Caco-2 (cell line): ENCODE measurements around the gene SEMG2. TPM values are rescaled to one million over a fixed set of nuclear protein-coding genes. Genes with fewer than 3 reads are reported as not detected.

Experiments
- BruUV-seq: library from RNA; stranded (reverse); fragments of 400-500 nt; replicated peaks from 2 replicates; lab custom pipeline; 2021; lab: Mats Ljungman, UMichigan
- CTCF ChIA-PET: fragments of 300-600 bp; sonication (Branson Sonifier 250); formaldehyde crosslinking; loops from one replicate; lab custom pipeline; 2022; ENCODE audit warnings: antibody characterized with exemption; lab: Charles Lee
- POLR2A ChIA-PET: fragments of 300-600 bp; sonication (Branson Sonifier 250); formaldehyde crosslinking; loops from one replicate; lab custom pipeline; 2022; ENCODE audit warnings: antibody characterized with exemption; lab: Charles Lee
- DNase-seq, 2 experiments: peaks; one replicate each; pipeline versions ENCODE4 v3.0.0 to v3.0.0-alpha.2; 2020 to 2022
- H3K27me3 ChIP-seq: replicated peaks from 2 replicates; pipeline ENCODE4 v1.6.0; 2011; ENCODE audit warnings: low read length; ENCODE audit not compliant: control insufficient read depth, insufficient read depth
- H3K36me3 ChIP-seq: 2 replicates; pipeline ENCODE4 v1.5.1; 2011; ENCODE audit warnings: low read length; ENCODE audit not compliant: control insufficient read depth, insufficient read depth
- H3K4me1 ChIP-seq: fragments of 250-450 bp; sonication (Bioruptor Pico); 2 replicates; pipeline ENCODE4 v1.5.1; 2020; ENCODE audit warnings: mild to moderate bottlenecking
- H3K4me3 ChIP-seq: 2 replicates; pipeline ENCODE4 v1.5.1; 2011; ENCODE audit warnings: low read depth, mild to moderate bottlenecking, control low read depth, low read length
- H3K9me3 ChIP-seq: fragments of 250-450 bp; sonication (Bioruptor Pico); 2 replicates; pipeline ENCODE4 v1.5.1; 2020; ENCODE audit warnings: mild to moderate bottlenecking, moderate library complexity
- H3K27ac Mint-ChIP-seq: one replicate; pipeline ENCODE4 v1.8.0; 2022; ENCODE audit warnings: mixed read lengths; ENCODE audit not compliant: unreplicated experiment
- H3K27me3 Mint-ChIP-seq: one replicate; pipeline ENCODE4 v1.8.0; 2022; ENCODE audit warnings: mixed read lengths; ENCODE audit not compliant: insufficient read depth, unreplicated experiment
- H3K36me3 Mint-ChIP-seq: one replicate; pipeline ENCODE4 v1.8.0; 2022; ENCODE audit warnings: mild to moderate bottlenecking, mixed read lengths; ENCODE audit not compliant: insufficient read depth, unreplicated experiment
- H3K4me1 Mint-ChIP-seq: one replicate; pipeline ENCODE4 v1.8.0; 2022; ENCODE audit warnings: low read depth, mixed read lengths; ENCODE audit not compliant: unreplicated experiment
- H3K4me3 Mint-ChIP-seq: one replicate; pipeline ENCODE4 v1.8.0; 2022; ENCODE audit warnings: mild to moderate bottlenecking, moderate library complexity, mixed read lengths; ENCODE audit not compliant: unreplicated experiment
- H3K9me3 Mint-ChIP-seq: one replicate; pipeline ENCODE4 v1.8.0; 2022; ENCODE audit warnings: mixed read lengths; ENCODE audit not compliant: unreplicated experiment
- CTCF ChIP-seq, 2 experiments: fragments of 200-600 bp in 1 of 2; IDR thresholded peaks; 1 replicate in 1 of 2; 2 replicates in 1 of 2; pipeline versions ENCODE4 v1.5.1 to v1.8.0; 2011 to 2022; ENCODE audit warnings: antibody characterized with exemption in 1 of 2, control low read depth in 1 of 2, inconsistent platforms in 1 of 2, low read depth in 1 of 2, low read length in 1 of 2, mild to moderate bottlenecking in 1 of 2, moderate library complexity in 1 of 2; ENCODE audit not compliant: insufficient read depth in 1 of 2, severe bottlenecking in 1 of 2, unreplicated experiment in 1 of 2
- intact Hi-C: fragments of 100-400 bp; cut with micrococcal nuclease; formaldehyde crosslinking; loops from one replicate; pipeline ENCODE4 v1.10.0; 2022; ENCODE audit not compliant: unreplicated experiment
- total RNA-seq: library from RNA; stranded (reverse); gene quantifications from 2 replicates; pipeline ENCODE4 v1.2.3, GENCODE V29; 2022

Gene SEMG2
- total RNA-seq, 1 experiment from 2014 or later, result not detected

DNA sequence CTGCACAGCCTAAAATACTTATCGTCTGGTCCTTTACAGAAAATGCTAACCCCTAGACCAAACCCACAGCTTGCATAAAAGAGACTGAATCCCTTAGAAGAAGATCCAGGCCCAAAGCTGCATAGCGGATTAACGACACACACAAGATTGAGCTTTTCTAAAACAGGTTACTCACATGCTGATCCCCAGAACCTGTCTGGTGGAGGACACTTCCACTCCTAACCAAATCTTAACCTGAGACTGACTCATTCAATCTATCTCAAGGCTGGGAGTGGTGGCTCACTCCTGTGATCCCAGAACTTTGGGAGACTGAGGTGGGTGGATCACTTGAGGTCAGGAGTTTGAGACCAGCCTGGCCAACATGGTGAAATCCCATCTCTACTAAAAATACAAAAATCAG lies 36.0 kb downstream of the SEMG2 start:
- peaks cover 6% of the 10 kb centered on the region for H3K4me1 Mint-ChIP-seq
- TF ChIP-seq CTCF (IDR thresholded peaks at IDR 0.05; ENCODE audit: insufficient read depth in 1 of 2, low read depth in 1 of 2, low read length in 1 of 2, severe bottlenecking in 1 of 2, unreplicated experiment in 1 of 2), result no peak
- Histone ChIP-seq H3K27me3 (no peaks in the 10 kb centered on the region), H3K9me3 (no peaks in the 10 kb centered on the region; the same call in 1 of the 2 replicates), H3K4me3 (no peak overlapping the region), H3K36me3 (no peaks in the 10 kb centered on the region), H3K4me1 (peaks cover 6% of the 10 kb centered on the region)
- intact Hi-C loops, result no loop called here
- H3K27ac Mint-ChIP-seq, result no peak overlapping the region
- peaks cover 13% of the 10 kb centered on the region for H3K27me3 Mint-ChIP-seq
- no peaks in the 10 kb centered on the region for H3K36me3 Mint-ChIP-seq
- DNase-seq, result no peak
- POLR2A ChIA-PET, result no interaction called here
- H3K9me3 Mint-ChIP-seq, result no peaks in the 10 kb centered on the region
- no TSS peak for BruUV-seq
- H3K4me3 Mint-ChIP-seq, result no peak overlapping the region
- CTCF ChIA-PET, result interaction anchor here (1.5 kb wide), 1 partner anchor 35 kb away, joined by 4 read pairs; no protein-coding TSS in a partner anchor

GRCh38 chr20:45257711-45258110 lies 36.5 kb downstream of the SEMG2 start:
- BruUV-seq, result no TSS peak
- H3K4me1 Mint-ChIP-seq, result peaks cover 6% of the 10 kb centered on the region
- CTCF ChIA-PET, result interaction anchor here (1.5 kb wide), 1 partner anchor 34 kb away, joined by 4 read pairs; no protein-coding TSS in a partner anchor

DNA sequence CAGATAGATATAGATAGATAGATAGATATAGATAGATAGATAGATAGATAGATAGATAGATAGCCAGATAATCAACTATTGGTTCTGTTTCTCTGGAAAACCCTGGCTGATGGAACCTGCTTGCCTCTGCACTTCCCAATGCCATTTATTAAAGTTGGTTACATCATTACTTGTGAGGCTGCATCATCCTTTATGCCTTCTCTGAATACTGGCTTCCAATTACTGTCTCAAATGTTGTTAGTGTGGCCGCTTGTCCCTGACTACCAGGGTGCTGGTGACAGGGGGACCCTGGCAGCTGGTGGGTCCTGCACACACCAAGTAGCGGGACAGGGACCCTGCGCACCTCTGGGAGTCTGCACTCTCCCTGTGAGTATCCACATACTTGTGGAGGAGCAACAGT lies 37.1 kb downstream of the SEMG2 start:
- Histone ChIP-seq H3K4me3 (no peak overlapping the region), H3K4me1 (peaks cover 6% of the 10 kb centered on the region), H3K27me3 (no peaks in the 10 kb centered on the region), H3K9me3 (no peaks in the 10 kb centered on the region; the same call in 1 of the 2 replicates), H3K36me3 (no peaks in the 10 kb centered on the region)
- POLR2A ChIA-PET, result no interaction called here
- CTCF ChIA-PET, result no interaction called here
- Mint-ChIP-seq H3K9me3 (no peaks in the 10 kb centered on the region), H3K27me3 (peaks cover 18% of the 10 kb centered on the region), H3K27ac (no peak overlapping the region), H3K4me3 (no peak overlapping the region), H3K4me1 (peaks cover 6% of the 10 kb centered on the region), H3K36me3 (no peaks in the 10 kb centered on the region)
- TF ChIP-seq CTCF (IDR thresholded peaks at IDR 0.05; ENCODE audit: insufficient read depth in 1 of 2, low read depth in 1 of 2, low read length in 1 of 2, severe bottlenecking in 1 of 2, unreplicated experiment in 1 of 2), result no peak
- no peak for DNase-seq
- intact Hi-C loops, result no loop called here
- BruUV-seq, result no TSS peak

More at GRCh38 chr20:45257711-45258110, 36.5 kb downstream of the SEMG2 start:
- DNase-seq, result no peak
- H3K4me1 ChIP-seq, result peaks cover 6% of the 10 kb centered on the region
- H3K27ac Mint-ChIP-seq, result no peak overlapping the region
- POLR2A ChIA-PET, result no interaction called here
- intact Hi-C loops, result no loop called here
- H3K4me3 ChIP-seq, result no peak overlapping the region
- H3K9me3 ChIP-seq, result no peaks in the 10 kb centered on the region; the same call in 1 of the 2 replicates
- no peak overlapping the region for H3K4me3 Mint-ChIP-seq
- no peaks in the 10 kb centered on the region for H3K36me3 Mint-ChIP-seq
- peaks cover 15% of the 10 kb centered on the region for H3K27me3 Mint-ChIP-seq
- no peaks in the 10 kb centered on the region for H3K9me3 Mint-ChIP-seq
- no peaks in the 10 kb centered on the region for H3K27me3 ChIP-seq
- TF ChIP-seq CTCF (IDR thresholded peaks at IDR 0.05; ENCODE audit: insufficient read depth in 1 of 2, low read depth in 1 of 2, low read length in 1 of 2, severe bottlenecking in 1 of 2, unreplicated experiment in 1 of 2), result no peak
- no peaks in the 10 kb centered on the region for H3K36me3 ChIP-seq
